SK-N-MC (cell line): ENCODE results near the gene WBP1.

Source experiments
- DNase-seq: peaks from one replicate; pipeline ENCODE4 v3.0.0-alpha.2; 2011; ENCODE audit warnings: low read depth, low spot score
- H3K27ac ChIP-seq: fragments of 200-600 bp; sonication (generic); 2 replicates; pipeline ENCODE4 v1.5.1; 2016; ENCODE audit warnings: mixed run types
- H3K36me3 ChIP-seq: fragments of 200-600 bp; sonication (generic); 2 replicates; pipeline ENCODE4 v1.6.1; 2017; ENCODE audit warnings: antibody characterized with exemption, low read length, mixed read lengths; ENCODE audit not compliant: insufficient read depth
- H3K4me3 ChIP-seq: fragments of 200-600 bp; sonication (generic); 2 replicates; pipeline ENCODE4 v1.5.1; 2016
- H3K9ac ChIP-seq: fragments of 200-600 bp; sonication (generic); 2 replicates; pipeline ENCODE4 v1.8.0; 2017; ENCODE audit warnings: mixed run types, mixed read lengths; ENCODE audit not compliant: insufficient read length
- H3K9me3 ChIP-seq: fragments of 200-600 bp; sonication (generic); 2 replicates; pipeline ENCODE4 v1.6.1; 2017; ENCODE audit warnings: low read depth, mild to moderate bottlenecking, antibody characterized with exemption, low read length, moderate library complexity, mixed read lengths
- EZH2 ChIP-seq: fragments of 200-600 bp; sonication (generic); IDR thresholded peaks from one replicate; pipeline ENCODE4 v1.6.1; 2017; ENCODE audit warnings: antibody characterized with exemption
- FOXP2 ChIP-seq: optimal IDR thresholded peaks from 2 replicates; pipeline ENCODE3; 2011; ENCODE audit warnings: mild to moderate bottlenecking, moderate library complexity; ENCODE audit not compliant: insufficient read depth; ENCODE audit errors: extremely low read length, control extremely low read depth
- POLR2AphosphoS5 ChIP-seq: IDR thresholded peaks from 2 replicates; pipeline ENCODE4 v1.6.1; 2012; ENCODE audit warnings: mild to moderate bottlenecking, low read depth, low read length, borderline replicate concordance

The WBP1 gene

GRCh38 chr2:74503506-74504475 lies 45.6 kb downstream of the WBP1 start:
- Histone ChIP-seq H3K36me3 (peaks cover 17% of the 10 kb centered on the region), H3K9ac (no peak overlapping the region), H3K27ac (no peak overlapping the region), H3K9me3 (no peaks in the 10 kb centered on the region), H3K4me3 (no peak overlapping the region)
- no peak for DNase-seq
- TF ChIP-seq EZH2 (no peak), POLR2AphosphoS5 (no peak), FOXP2 (no peak)

GRCh38 chr2:74504591-74504990 lies 46.4 kb downstream of the WBP1 start:
- no peaks in the 10 kb centered on the region for H3K9me3 ChIP-seq
- H3K27ac ChIP-seq = no peak overlapping the region
- H3K9ac ChIP-seq = no peak overlapping the region
- TF ChIP-seq EZH2 (no peak), POLR2AphosphoS5 (no peak), FOXP2 (no peak)
- H3K4me3 ChIP-seq = no peak overlapping the region
- DNase-seq = no peak
- peaks cover 17% of the 10 kb centered on the region for H3K36me3 ChIP-seq

- H3K9me3 ChIP-seq = no peaks in the 10 kb centered on the region
- no peak for TF ChIP-seq POLR2AphosphoS5
- TF ChIP-seq FOXP2 = no peak
- no peak for TF ChIP-seq EZH2
- H3K9ac ChIP-seq = no peak overlapping the region
- DNase-seq = no peak
- H3K36me3 ChIP-seq = peaks cover 17% of the 10 kb centered on the region
- no peak overlapping the region for H3K27ac ChIP-seq
- no peak overlapping the region; the same call in 1 of the 2 replicates for H3K4me3 ChIP-seq
Measured at GRCh38 chr2:74505448-74506246, 47.4 kb downstream of the WBP1 start.

- H3K36me3 ChIP-seq = peaks cover 17% of the 10 kb centered on the region
- peak within 1 kb of the TSS; percentile 99 for H3K9ac ChIP-seq
- peak within 1 kb of the TSS; percentile 99 for H3K27ac ChIP-seq
- H3K9me3 ChIP-seq = no peaks in the 10 kb centered on the region
- peak; percentile 92 for DNase-seq
- TF ChIP-seq POLR2AphosphoS5 (peak; percentile 76), FOXP2 (peak; percentile 95), EZH2 (no peak)
- peak within 1 kb of the TSS; percentile 97 for H3K4me3 ChIP-seq
Measured at GRCh38 chr2:74507145-74507925, 49.1 kb downstream of the WBP1 start, which contains the start of gene PCGF1. Gene PCGF1, minus strand, starts transcription at chr2:74507695. Its CDS starts 27 bp downstream, at chr2:74507668.

DNA sequence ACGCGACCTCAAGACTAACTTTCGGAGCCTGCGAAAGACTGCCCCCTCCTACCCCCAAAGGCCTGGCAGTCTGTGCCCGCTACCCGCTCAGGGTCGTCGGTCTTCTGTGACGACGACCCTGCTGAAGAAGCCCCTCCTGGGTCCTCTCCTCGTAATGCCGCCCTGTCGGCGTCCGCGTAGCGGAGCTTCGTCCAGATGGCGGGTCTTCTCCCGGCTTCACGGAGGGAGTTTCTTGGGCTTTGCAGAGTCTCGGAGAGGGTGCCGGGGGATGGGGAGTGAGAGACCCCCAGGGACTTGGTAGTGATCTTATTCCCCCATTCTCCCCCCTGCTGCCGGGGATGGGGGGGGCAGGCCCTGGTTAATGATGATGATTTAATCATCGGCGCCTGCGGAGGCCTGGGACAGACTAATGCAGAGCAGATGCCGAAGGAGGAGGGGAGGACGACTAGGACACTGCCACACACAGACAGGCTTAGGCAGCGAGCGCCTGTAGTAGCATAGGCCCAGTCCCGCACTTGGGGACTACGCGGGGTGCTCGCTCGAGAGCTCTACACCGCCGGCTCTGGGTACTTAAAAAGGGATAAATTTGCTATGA lies 49.8 kb downstream of the WBP1 start:
- TF ChIP-seq POLR2AphosphoS5 = no peak
- no peak for TF ChIP-seq FOXP2
- TF ChIP-seq EZH2 = no peak
- H3K36me3 ChIP-seq = peaks cover 17% of the 10 kb centered on the region
- H3K9me3 ChIP-seq = no peaks in the 10 kb centered on the region
- peak overlapping the region; percentile 97 for H3K4me3 ChIP-seq
- peak overlapping the region; percentile 99 for H3K27ac ChIP-seq
- DNase-seq = no peak
- H3K9ac ChIP-seq = peak overlapping the region; percentile 99

DNA sequence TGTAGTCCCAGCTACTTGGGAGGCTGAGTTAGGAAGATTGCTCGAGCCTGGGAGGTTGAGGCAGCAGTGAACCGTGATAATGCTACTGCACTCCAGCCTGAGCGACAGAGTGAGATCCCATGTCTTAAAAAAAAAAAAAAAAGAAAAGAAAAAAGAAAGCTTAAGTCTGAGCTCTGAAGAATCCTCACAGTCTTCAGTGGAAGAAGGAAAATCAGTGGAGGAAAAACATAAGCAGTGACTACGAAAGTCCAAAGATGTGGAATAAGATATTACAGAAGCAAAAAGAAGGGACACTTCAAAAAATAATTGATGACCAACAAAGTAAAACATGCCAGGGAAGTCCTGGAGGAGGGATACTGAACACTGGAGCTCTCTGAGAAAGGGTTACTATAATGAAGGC lies 52.0 kb downstream of the WBP1 start:
- H3K9me3 ChIP-seq = no peaks in the 10 kb centered on the region
- H3K27ac ChIP-seq = peak overlapping the region; percentile 56; the same call in 1 of the 2 replicates
- H3K4me3 ChIP-seq = no peak overlapping the region
- no peak overlapping the region for H3K9ac ChIP-seq
- H3K36me3 ChIP-seq = peaks cover 13% of the 10 kb centered on the region
- no peak for DNase-seq
- no peak for TF ChIP-seq POLR2AphosphoS5
- no peak for TF ChIP-seq FOXP2
- no peak for TF ChIP-seq EZH2
